Left lung (tissue), 10 donors: ENCODE measurements around the gene TTLL12. TPM values are rescaled to one million over a fixed set of nuclear protein-coding genes. Genes with fewer than 3 reads are reported as not detected.

Source experiments
- ATAC-seq: fragments of 200-7000 bp; cut with Tn5 transposase; one replicate; pipeline ENCODE4 v1.9.1; 2020; ENCODE audit warnings: moderate library complexity
- DNase-seq, 4 donors: peaks; one replicate each; pipeline ENCODE4 v3.0.0-alpha.2; 2013 to 2020
- H3K27ac ChIP-seq, 2 donors: fragments of 200-600 bp; sonication (generic) in 1 of 2; one replicate each; pipeline versions ENCODE4 v1.5.0 to v1.8.0; 2020 to 2021
- H3K27me3 ChIP-seq, 2 donors: fragments of 200-600 bp; sonication (generic) in 1 of 2; one replicate each; pipeline versions ENCODE4 v1.5.0 to v1.8.0; 2020 to 2021
- H3K36me3 ChIP-seq, 2 donors: fragments of 200-600 bp; sonication (generic) in 1 of 2; one replicate each; pipeline versions ENCODE4 v1.5.0 to v1.8.0; 2020 to 2021
- H3K4me1 ChIP-seq, 2 donors: fragments of 200-600 bp; one replicate each; pipeline ENCODE4 v1.8.0; 2021
- H3K4me3 ChIP-seq, 2 donors: fragments of 200-600 bp; sonication (generic) in 1 of 2; one replicate each; pipeline versions ENCODE4 v1.5.0 to v1.8.0; 2020 to 2021; ENCODE audit warnings: mild to moderate bottlenecking in 1 of 2
- H3K9me3 ChIP-seq, 2 donors: fragments of 200-600 bp; sonication (generic) in 1 of 2; one replicate each; pipeline versions ENCODE4 v1.5.0 to v1.8.0; 2020 to 2021
- CTCF ChIP-seq, 2 donors: fragments of 200-600 bp; sonication (generic) in 1 of 2; IDR thresholded peaks; one replicate each; pipeline versions ENCODE4 v1.5.0 to v1.8.0; 2021; ENCODE audit warnings: antibody characterized with exemption in 2 of 2
- intact Hi-C, 2 donors: fragments of 100-400 bp; cut with DNase I; formaldehyde crosslinking; loops; one replicate each; pipeline versions ENCODE4 v1.11.2 to v1.14.2; 2022
- polyA plus RNA-seq, 6 donors: library from polyadenylated mRNA; unstranded; fragments of 120-200 nt; gene quantifications; one replicate each; pipeline ENCODE4 v1.2.1, GENCODE V29; 2013; ENCODE audit not compliant: insufficient read length in 6 of 6
- total RNA-seq, 2 donors: library from RNA; stranded (reverse); fragmentation: NEBNext Ultra II Directional; extraction: Animal tissue kit (Norgen Biotek cat#: 25700); gene quantifications; one replicate each; pipeline ENCODE4 v1.2.1, GENCODE V29; 2021
- donor health status: DM: no; HTN: yes; CAD: no.
- donor health status: DM: no; HTN: no; CAD: no.

Gene TTLL12
- total and polyA plus RNA-seq, 8 donors, result 18.3 to 42.1 (median 22.0) TPM

GRCh38 chr22:43210631-43211515 lies 23.9 kb upstream of the TTLL12 start:
- H3K9me3 ChIP-seq, result no peaks in the 10 kb centered on the region
- no peaks in the 10 kb centered on the region for H3K4me1 ChIP-seq
- TF ChIP-seq CTCF (IDR thresholded peaks at IDR 0.05), result no peak
- H3K36me3 ChIP-seq, result no peaks in the 10 kb centered on the region
- no peaks in the 10 kb centered on the region for H3K27me3 ChIP-seq
- intact Hi-C loops, result no loop called here
- peak in 1 of 4 donors; percentile 70 for DNase-seq
- no peak for ATAC-seq
- no peak overlapping the region for H3K4me3 ChIP-seq
- no peak overlapping the region for H3K27ac ChIP-seq

DNA sequence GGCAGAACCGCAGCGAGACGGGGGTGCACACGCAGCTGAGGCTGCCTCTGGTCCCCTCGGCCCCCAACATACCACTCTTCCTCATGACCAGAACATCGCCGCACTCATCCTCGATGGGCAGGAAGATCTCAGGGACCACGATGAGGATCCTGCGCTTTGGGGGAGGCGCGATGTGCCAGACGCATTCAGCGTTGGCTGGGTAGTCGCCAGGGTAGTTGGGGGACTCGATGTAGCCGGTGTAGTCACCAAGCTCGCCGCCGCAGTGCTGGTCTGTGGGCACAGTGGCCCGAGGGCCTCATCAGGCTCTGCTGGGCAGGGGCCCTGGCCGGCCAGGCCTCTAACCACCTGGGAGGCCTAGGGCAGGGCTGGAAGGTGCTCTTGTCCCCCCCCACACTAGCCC lies 23.0 kb upstream of the TTLL12 start:
- TF ChIP-seq CTCF (IDR thresholded peaks at IDR 0.05), result no peak
- peak in 1 of 4 donors; percentile 65 for DNase-seq
- intact Hi-C loops, result no loop called here

GRCh38 chr22:43209523-43209890 lies 22.6 kb upstream of the TTLL12 start:
- H3K4me3 ChIP-seq, result no peak overlapping the region
- H3K9me3 ChIP-seq, result no peaks in the 10 kb centered on the region
- intact Hi-C loops, result no loop called here
- DNase-seq (peak in 1 of 4 donors; percentile 72), ATAC-seq (no peak)
- no peaks in the 10 kb centered on the region for H3K27me3 ChIP-seq
- no peak for TF ChIP-seq CTCF (IDR thresholded peaks at IDR 0.05)
- H3K27ac ChIP-seq, result no peak overlapping the region
- H3K4me1 ChIP-seq, result no peaks in the 10 kb centered on the region
- no peaks in the 10 kb centered on the region for H3K36me3 ChIP-seq

More for the DNA sequence above, 23.0 kb upstream of the TTLL12 start:
- Histone ChIP-seq H3K9me3 (no peaks in the 10 kb centered on the region), H3K4me3 (no peak overlapping the region), H3K27ac (no peak overlapping the region), H3K27me3 (no peaks in the 10 kb centered on the region), H3K36me3 (no peaks in the 10 kb centered on the region), H3K4me1 (no peaks in the 10 kb centered on the region)
- ATAC-seq, result no peak

- DNase-seq (peak in 1 of 4 donors; percentile 61), ATAC-seq (no peak)
- Histone ChIP-seq H3K4me1 (no peaks in the 10 kb centered on the region), H3K36me3 (no peaks in the 10 kb centered on the region), H3K27ac (no peak overlapping the region), H3K9me3 (no peaks in the 10 kb centered on the region), H3K27me3 (no peaks in the 10 kb centered on the region), H3K4me3 (no peak overlapping the region)
- TF ChIP-seq CTCF (IDR thresholded peaks at IDR 0.05), result no peak
- intact Hi-C loops, result no loop called here
Measured at GRCh38 chr22:43208703-43209522, 22.0 kb upstream of the TTLL12 start.
